GM18861 (cell line): Measurements from ENCODE around the gene LZTR1.
"Not testable (repeated sequence)": the region's sequence is repeated elsewhere in the genome, so short reads cannot be mapped to it uniquely, and the experiment has no call there.

Experiments used
- ATAC-seq: cut with Tn5 transposase; IDR thresholded peaks from one replicate; pipeline ENCODE4 v1.9.1; 2021; ENCODE audit not compliant: unreplicated experiment

Gene LZTR1

DNA sequence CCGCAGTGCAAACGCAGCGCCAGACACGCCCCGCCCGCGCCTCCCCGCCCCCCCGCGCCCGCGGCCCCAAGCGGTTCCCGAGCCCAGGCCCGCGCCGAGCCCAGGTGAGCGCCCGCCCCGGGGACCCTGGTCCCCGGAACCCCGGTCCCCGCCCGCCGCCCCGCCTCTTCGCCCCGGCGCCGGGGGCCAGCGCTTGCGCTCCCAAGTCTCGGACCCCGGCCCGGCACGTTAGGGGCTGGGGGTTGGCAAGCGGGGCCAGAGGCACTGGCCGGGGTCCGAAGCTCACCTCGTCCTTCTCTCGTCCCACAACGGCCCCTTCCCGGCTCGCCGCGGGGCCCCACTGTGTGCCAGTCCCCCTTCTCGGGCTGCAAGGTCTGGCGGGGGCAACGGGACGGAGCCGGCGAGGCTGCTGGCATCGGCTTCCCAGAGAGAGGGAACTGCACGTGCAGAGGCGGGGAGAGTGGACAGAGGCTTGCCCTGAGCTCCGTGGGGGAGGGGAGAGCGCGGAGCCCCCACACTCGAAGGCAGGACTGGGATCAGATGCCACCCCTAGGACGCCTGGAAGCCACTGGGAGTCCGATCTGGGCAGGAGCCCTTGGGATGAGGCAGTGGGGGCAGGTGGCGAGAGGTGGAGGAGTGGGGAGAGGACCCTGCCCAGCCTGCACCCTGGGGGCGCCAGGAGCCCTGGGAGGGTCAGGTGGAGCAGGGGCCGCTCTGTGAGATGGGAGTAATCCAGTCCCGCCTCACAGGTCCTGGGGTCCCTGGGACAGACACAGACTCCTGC, 16.8 kb upstream of the LZTR1 start:
- ATAC-seq, result no peak

DNA sequence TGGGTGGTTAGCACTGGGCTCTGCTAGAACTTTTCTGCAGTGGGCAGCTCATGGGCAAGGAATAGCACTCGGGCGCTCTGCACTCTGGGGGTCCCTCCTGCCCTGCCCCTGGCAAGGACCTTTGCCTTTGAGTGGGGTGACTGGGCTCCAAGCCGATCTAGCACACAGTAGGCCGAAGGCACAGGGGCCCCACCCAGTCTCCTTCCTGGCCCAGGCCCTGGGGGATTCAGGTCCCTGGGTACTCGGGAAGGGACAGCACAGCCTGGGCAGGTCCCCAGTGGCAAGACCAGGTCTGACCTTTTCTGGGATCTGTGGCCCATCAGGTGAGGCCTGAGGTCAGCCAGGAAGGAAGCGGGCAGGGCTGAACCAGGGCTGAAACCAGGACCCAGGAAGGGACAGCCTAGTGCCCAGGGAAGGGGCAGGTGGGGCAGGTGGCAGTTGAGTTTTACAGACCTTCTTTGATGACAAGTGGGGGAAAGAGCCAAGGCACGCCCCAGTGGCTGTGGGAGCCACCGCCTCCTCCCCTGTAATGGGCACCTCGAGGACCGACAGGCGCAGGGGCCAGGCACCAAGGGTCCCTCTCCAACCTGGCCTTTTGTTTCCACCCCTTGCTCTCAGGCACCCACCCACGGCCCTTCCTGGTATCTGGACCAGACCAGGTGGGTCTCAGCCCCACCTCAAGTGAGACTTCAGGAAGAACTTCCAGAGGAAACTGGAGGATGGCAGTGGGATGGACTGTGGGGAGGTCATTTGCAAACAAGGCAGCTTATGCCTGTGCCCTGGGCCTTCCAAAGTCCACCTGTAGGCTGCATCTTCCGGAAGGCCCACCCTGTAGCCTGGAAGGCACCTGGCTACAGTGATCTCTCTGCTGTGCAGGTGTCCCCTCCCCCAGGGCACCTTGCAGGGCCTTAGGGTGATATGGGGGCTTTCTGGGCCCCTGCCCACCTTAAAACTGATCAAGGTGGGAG, 15.9 kb upstream of the LZTR1 start:
- no peak for ATAC-seq

DNA sequence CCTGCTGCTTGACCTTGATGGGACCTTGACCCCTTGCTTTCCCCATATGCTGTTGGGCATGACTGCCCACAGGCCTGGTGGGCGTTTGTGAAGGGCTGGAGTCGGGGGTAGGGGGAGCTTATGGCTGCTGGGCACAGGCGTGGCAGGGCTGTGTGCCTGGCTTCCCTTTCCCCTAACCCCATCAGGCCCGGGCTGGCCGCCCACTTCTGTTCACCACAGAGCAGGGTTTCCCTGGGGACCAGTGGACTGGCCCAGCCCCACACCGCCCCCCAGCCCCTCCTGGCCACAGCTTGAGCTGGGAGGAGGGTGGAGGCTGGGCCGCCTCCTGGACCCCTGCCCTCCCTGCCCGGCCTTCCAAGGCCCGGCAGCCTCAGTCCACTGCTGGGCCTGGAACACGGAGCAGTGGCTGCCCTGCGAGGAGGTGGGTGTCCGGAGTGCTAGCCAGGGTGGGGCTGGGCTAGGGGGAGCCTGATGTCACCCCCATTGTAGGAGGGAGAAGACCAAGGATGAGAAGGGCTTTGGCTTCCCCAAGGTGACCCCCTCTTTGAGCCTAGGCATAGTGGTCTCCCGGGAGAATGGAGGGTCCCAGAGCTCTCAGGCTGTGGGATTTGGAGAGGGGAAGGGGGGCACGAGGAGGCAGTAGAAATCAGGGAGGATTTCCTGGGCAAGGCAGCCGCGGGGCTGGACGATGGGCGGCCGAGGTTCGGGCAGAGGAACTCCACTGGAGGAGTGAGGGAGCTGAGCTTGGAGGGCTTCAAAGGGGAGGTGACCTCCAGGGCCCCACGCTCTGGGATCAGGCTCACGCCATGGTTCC, 15.0 kb upstream of the LZTR1 start, which contains the start of gene AIFM3:
AIFM3 (plus strand) TSS at position 373 of the 814 bp plus-strand sequence. CDS start 690 bp downstream, outside the sequence.
- no peak for ATAC-seq

DNA sequence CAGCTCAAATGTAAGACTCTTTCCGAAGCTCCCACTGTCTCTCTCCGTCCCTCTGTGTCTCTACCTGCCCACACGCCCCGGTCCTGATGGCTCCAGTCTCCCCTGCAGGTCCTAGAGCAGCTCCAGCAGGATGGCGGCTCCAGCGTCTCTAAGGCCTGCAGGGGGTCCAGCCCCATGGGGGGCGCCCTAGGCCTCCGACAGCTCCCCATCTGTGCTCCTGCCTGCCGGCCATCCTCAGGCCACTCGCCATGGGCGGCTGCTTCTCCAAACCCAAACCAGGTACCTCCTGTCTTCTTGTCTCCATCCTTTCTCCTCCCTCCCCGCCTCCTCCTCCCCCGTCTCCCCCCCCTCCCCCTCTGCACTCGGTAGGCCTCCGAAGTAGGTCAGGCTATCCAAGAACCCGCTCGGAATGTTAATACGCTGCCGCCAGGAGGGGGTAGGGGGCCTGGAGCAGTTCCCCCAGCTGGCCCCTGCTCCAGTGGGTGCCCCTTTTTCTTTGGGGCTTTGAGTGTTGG, 14.3 kb upstream of the LZTR1 start:
- ATAC-seq, result no peak

DNA sequence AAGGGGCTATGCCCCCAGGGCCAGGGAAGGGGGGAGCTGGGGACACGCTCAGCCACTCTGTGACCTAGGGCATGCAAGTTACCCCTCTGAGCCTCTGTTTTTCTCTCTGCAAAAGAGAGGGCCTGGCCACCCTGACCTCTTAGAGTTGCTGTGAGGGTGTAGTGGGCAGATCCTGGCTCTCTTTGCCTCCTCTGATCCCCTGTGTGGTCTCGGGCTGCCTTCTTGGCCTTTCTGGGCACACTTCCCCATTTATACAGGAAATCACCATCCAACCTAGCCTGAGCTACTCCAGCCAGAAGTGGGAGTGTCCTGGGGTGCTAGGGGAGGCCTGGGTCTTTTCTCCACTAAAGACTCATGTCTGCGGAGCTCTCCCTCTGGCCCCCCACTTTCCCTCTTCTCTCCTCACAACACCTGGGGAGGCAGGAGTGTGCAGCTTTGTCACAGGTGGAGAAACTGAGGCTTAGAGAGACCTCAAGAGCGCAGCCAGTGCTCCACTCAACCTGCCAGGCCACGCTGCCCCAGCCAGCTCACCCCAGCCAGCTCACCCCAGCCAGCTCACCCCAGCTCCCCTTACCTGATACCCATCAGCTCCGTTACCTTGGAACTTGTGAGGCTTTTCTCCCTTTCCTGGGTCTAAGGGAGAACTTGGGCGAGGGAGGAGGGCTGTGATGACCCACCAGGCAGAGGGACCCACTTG, 13.7 kb upstream of the LZTR1 start:
- ATAC-seq, result no peak

DNA sequence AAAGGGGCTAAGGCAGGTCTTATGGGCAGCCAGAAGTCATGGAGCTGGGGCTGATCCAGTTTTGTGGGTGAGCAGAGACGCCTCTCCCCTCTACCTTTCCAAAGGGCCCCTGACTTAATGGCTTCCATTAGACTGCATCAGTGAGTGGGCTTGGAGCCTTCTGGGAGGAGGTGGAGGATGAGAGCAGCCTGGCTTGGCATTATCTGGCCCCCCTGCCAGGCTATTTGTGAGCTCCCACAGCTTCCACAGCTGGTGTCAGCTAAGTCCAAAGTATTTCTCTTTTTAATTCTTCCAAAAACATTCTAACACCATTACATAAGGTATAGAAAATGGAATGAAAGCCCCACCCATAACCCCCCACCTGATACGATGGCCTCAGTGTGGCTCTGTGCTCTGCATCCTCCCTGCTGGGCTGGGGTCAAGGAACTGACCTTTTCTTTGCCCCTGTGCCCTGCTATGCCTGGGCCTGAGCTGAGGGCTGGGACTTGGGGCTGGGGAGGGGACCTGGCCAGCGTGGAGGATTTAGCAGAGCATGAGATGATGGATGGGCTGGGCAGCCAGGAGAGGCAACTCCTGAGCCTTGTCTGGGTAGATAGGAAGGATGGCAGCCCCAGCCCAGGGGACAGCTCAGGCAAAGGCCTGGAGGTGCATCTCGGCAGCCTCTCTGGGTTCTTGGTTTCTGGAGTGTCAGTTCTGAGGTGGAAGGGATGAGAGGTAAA, 11.0 kb upstream of the LZTR1 start:
- no peak for ATAC-seq

DNA sequence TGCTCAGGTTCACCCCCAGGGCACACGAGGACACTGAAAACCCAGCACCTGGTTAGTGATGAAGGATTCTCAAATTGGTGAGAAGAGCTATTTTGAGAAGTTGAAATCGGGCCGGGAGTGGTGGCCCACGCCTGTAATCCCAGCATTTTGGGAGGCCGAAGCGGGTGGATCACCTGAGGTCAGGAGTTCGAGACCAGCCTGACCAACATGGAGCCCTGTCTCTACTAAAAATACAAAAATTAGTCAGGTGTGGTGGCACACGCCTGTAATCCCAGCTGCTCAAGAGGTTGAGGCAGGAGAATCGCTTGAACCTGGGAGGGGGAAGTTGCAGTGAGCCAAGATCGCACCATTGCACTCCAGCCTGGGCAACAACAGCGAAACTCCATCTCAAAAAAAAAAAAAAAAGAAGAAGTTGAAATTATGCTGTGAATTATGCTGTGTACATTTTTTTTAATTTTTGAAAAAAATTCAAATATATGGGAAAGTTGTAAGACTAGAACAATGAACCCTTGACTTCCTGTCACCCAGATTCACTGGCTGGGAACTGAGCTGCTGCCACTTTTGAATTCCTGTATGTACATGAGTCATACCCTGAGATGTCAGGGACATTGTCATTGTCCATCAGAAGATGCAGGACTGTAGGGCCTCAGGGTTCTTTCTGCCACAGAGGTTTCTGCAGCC, 9.9 kb upstream of the LZTR1 start:
- ATAC-seq, result not testable (repeated sequence)

DNA sequence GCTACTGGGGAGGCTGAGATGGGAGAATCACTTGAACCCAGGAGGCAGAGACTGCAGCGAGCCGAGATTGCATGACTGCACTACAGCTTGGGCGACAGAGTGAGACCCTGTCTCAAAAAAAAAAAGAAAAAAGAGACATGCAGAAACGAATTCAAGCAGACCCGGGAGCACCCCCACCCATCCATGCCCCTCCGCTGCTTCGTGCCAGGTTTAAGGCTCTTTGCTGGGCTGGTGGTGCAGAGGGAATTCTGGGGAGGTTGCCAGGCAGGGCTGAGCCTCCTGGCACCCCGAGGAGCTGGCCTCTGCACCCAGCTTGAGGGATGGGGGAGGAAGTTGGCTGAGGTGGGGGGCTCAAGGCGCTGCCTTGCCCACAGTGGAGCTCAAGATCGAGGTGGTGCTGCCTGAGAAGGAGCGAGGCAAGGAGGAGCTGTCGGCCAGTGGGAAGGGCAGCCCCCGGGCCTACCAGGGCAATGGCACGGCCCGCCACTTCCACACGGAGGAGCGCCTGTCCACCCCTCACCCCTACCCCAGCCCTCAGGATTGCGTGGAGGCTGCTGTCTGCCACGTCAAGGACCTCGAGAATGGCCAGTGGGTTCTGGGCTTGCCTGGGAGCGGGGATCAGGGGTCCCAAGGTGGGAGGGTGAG, 9.0 kb upstream of the LZTR1 start:
- no peak for ATAC-seq

DNA sequence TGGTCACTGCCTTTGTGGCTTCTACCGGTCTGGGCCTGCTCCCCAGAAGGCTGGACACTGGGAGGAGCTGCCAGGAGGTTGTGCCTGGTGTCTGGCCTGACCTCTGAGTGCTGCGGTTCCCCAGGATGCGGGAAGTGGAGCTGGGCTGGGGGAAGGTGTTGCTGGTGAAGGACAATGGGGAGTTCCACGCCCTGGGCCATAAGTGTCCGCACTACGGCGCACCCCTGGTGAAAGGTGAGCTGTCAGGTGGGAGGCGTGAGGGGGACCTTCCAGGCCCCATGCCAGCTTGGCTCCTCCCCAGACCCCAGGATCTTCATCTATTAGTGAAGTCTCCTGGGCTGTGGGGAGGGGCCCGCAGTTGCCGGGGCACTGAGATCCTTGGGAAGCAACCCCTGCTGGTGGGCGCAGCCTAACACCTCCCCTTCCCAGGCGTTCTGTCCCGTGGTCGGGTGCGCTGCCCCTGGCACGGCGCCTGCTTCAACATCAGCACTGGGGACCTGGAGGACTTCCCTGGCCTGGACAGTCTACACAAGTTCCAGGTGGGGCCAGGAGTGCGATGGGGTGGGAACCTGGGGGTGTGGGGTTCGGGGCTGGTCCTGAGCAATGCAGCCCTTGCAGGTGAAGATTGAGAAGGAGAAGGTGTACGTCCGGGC, 8.3 kb upstream of the LZTR1 start:
- no peak for ATAC-seq

DNA sequence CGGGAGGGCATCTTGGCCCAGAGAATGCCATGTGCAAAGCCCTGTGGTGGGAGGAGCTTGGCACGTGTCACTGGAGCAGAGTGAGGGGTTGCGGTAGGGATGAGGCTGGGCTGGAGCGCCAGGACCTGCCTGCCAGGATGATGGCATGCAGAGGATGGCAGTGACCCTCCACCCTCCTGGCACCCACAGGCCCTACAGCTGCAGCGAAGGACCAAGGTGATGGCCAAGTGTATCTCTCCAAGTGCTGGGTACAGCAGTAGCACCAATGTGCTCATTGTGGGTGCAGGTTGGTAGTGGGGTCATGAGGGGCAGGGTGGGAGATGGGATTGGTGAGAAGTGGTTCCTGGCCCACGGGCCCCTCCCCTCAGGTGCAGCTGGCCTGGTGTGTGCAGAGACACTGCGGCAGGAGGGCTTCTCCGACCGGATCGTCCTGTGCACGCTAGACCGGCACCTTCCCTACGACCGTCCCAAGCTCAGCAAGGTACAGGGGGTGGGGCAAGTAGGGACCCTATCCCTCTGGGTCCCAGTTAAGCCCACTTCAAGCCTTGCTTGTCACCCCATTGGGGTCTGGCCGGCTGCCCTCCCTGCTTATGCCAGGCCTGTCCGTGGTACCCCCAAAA, 7.7 kb upstream of the LZTR1 start:
- ATAC-seq, result no peak

DNA sequence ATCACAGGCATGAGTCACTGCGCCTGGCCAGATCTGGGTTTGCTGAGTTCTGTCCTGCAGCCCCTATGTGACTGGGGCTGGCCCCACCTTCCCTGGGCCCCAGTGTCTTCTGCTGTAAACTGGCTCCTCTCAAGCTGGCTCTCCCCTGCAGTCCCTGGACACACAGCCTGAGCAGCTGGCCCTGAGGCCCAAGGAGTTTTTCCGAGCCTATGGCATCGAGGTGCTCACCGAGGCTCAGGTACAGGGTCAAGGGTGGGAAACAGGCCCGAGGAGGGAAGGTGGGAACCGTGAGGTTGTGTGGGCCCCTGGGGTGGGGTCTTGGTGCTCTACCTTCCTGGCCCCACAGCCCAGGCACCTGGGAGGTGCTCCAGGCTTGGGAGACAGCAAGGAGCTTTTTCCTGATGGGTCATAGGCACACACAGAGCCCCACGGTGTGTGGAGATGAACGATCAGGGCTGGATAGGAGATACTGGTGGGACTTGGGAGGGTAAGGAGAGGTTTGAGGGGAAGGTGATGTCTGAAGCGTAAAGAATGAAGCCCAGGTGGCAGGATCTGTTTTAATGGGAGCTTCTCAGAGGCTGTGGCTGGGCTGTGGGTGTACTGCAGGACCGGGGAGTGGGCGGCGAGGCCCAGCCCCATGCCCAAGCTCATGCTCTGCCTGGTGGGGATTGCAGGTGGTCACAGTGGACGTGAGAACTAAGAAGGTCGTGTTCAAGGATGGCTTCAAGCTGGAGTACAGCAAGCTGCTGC, 6.4 kb upstream of the LZTR1 start:
- no peak for ATAC-seq

DNA sequence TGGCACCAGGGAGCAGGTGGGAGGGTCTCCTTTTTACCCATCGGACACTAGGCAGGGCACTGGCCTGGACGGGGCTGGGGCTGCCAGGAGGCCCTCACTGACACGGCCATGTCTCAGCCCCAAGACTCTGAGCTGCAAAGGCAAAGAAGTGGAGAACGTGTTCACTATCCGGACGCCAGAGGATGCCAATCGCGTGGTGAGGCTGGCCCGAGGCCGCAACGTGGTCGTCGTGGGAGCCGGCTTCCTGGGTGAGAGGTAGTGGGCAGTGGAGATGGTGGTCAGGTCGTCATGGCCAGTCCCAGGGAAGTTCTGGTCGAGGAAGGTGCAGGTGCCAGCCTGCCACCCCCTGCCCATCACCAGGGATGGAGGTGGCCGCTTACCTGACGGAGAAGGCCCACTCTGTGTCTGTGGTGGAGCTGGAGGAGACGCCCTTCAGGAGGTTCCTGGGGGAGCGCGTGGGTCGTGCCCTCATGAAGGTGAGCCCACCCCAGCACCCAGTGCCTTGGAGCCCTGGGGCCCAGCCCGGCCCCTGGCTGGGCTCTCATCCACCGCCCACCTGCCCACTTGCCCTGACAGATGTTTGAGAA, 5.7 kb upstream of the LZTR1 start:
- no peak for ATAC-seq

DNA sequence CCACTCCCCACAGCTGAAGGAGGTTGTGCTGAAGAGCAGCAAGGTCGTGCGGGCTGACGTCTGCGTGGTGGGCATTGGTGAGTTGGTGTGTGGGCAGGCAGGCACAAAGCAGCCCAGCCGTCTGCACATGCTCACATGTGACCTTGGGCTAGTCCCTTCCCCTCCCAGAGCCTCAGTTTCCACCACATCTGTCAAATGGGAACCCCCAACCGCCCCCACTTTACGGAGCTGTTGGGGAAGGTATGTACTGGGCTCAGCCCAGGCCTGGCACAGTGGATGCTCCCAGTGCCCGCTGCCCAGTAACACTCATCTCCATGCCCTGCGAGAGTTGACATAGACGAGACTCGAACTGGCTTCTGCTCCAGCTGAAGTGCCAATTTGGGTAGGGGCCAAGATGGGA, 5.1 kb upstream of the LZTR1 start:
- no peak for ATAC-seq

DNA sequence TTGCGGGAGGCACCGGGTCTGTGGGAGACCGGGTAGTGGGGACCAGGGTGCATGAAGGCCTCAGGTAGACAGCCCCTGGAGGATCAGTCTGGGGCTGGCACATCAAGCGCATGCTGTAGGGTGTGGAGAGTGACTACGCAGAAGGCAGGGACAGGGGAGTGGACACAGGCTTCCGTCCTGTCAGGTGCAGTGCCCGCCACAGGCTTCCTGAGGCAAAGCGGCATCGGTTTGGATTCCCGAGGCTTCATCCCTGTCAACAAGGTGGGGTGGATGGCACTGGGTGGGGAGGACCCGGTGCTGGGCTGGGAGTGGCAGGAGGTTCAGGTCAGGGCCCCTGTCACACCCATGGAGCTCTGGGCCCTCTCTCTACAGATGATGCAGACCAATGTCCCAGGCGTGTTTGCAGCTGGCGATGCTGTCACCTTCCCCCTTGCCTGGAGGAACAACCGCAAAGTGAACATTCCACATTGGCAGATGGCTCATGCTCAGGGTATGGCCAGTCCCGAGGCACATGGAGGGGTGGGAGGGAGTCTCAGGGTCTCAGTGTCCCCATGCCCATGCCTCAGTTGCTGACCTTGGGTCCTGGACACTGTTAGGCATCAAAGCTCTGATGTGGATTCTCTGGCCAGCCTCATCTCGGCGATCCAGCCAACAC, 4.5 kb upstream of the LZTR1 start:
- ATAC-seq, result no peak

DNA sequence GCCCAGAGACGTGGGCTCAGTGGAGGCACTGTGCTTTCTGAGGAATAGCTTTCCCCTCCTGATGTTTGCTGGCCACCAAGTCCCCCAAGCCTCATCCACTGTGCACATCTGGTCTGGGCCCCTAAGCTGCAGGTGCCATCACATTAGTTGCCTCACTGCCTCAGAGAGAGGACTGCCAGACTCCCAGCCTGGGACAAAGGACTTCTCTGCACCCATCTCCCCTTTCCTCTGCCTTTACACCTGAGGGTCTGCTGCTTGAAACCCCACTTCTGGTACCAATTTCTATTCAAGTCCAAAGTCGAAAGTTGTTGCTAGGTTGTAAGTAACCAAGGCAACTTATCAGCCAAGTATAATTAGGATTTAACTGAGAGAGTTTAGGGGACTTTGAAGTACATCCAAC, 3.7 kb upstream of the LZTR1 start:
- ATAC-seq, result no peak

DNA sequence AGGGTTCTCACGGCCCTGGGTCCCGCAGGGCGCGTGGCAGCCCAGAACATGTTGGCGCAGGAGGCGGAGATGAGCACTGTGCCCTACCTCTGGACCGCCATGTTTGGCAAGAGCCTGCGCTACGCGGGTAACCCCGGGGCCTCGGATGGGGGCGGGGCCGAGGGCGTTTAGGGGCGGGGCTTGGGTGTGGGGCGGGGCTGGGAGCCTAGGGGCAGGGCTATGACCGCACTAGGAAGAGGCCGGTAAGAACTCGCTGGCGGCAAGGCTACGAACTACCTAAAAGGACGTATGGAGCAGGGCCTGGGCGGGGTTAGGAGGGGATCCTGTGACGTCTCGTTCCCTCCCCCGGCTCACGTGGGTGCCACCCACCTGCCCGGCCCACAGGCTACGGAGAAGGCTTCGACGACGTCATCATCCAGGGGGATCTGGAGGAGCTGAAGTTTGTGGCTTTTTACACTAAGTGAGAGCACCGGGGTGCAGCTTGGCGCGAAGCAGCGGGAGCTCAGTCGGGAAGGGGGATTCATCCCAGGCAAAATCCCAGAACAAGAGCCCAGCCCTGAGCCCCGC, 2.8 kb upstream of the LZTR1 start:
- no peak for ATAC-seq
